CD14-positive monocyte (primary cell): ENCODE measurements around the gene ABO. TPM values are rescaled to one million over a fixed set of nuclear protein-coding genes. Genes with fewer than 3 reads are reported as not detected.
"Not testable (repeated sequence)": the region's sequence is repeated elsewhere in the genome, so short reads cannot be mapped to it uniquely, and the experiment has no call there.

Experiments
- DNase-seq, 3 donors: peaks; one replicate each; pipeline ENCODE4 v3.0.0-alpha.2; 2011 to 2022
- H2AFZ ChIP-seq: 2 replicates; pipeline ENCODE4 v1.6.0; 2012; ENCODE audit warnings: mild to moderate bottlenecking, low read depth, low read length, inconsistent platforms; ENCODE audit not compliant: insufficient read depth, poor library complexity, severe bottlenecking
- H3K27ac ChIP-seq, 2 donors: 1 replicate in 1 of 2; 2 replicates in 1 of 2; pipeline ENCODE4 v1.5.1; 2012 to 2013; ENCODE audit warnings: low read length in 2 of 2, control low read depth in 1 of 2, inconsistent platforms in 1 of 2, low read depth in 1 of 2, mild to moderate bottlenecking in 1 of 2
- H3K27me3 ChIP-seq, 2 donors: one replicate each; pipeline versions ENCODE4 v1.6.0 to v1.6.1; 2011 to 2013; ENCODE audit warnings: low read length in 2 of 2; ENCODE audit not compliant: control insufficient read depth in 2 of 2, insufficient read depth in 2 of 2
- H3K36me3 ChIP-seq, 2 donors: replicated peaks in 1 of 2; 1 replicate in 1 of 2; 2 replicates in 1 of 2; pipeline versions ENCODE4 v1.5.1 to v1.6.1; 2012 to 2013; ENCODE audit warnings: low read length in 2 of 2, control low read depth in 1 of 2, inconsistent platforms in 1 of 2, mild to moderate bottlenecking in 1 of 2; ENCODE audit not compliant: insufficient read depth in 2 of 2, control insufficient read depth in 1 of 2
- H3K4me1 ChIP-seq, 2 donors: 1 replicate in 1 of 2; 2 replicates in 1 of 2; pipeline versions ENCODE4 v1.5.1 to v1.6.1; 2012 to 2013; ENCODE audit warnings: low read length in 2 of 2, control low read depth in 1 of 2, inconsistent platforms in 1 of 2, mild to moderate bottlenecking in 1 of 2, moderate library complexity in 1 of 2; ENCODE audit not compliant: insufficient read depth in 2 of 2, control insufficient read depth in 1 of 2
- H3K4me2 ChIP-seq: replicated peaks from 2 replicates; pipeline ENCODE3; 2012; ENCODE audit warnings: low read length, moderate library complexity, mild to moderate bottlenecking; ENCODE audit not compliant: poor library complexity, severe bottlenecking; ENCODE audit errors: extremely low read depth
- H3K4me3 ChIP-seq, 3 experiments: fragments of 200-600 bp in 1 of 3; sonication (generic) in 1 of 3; replicated peaks in 1 of 3; 1 replicate in 2 of 3; 2 replicates in 1 of 3; pipeline ENCODE4 v1.5.1; 2011 to 2013; ENCODE audit warnings: low read length in 3 of 3, mild to moderate bottlenecking in 3 of 3, control low read depth in 2 of 3, low read depth in 2 of 3, inconsistent platforms in 1 of 3, moderate library complexity in 1 of 3
- H3K79me2 ChIP-seq: 2 replicates; pipeline ENCODE4 v1.6.0; 2012; ENCODE audit warnings: mild to moderate bottlenecking, control low read depth, inconsistent platforms, low read length, moderate library complexity; ENCODE audit not compliant: insufficient read depth
- H3K9ac ChIP-seq: 2 replicates; pipeline ENCODE4 v1.6.0; 2017; ENCODE audit warnings: low read length, mild to moderate bottlenecking; ENCODE audit not compliant: insufficient read depth, poor library complexity, severe bottlenecking
- H3K9me3 ChIP-seq, 2 donors: replicated peaks in 1 of 2; 1 replicate in 1 of 2; 2 replicates in 1 of 2; pipeline versions ENCODE4 v1.5.1 to v1.6.1; 2012 to 2013; ENCODE audit warnings: low read length in 2 of 2, control low read depth in 1 of 2; ENCODE audit not compliant: control insufficient read depth in 1 of 2, insufficient read depth in 1 of 2
- H4K20me1 ChIP-seq: 2 replicates; pipeline ENCODE4 v1.6.0; 2012; ENCODE audit warnings: mild to moderate bottlenecking, low read length, control low read depth, moderate library complexity; ENCODE audit not compliant: insufficient read depth
- H3K27ac Mint-ChIP-seq, 7 donors: one replicate each; pipeline ENCODE4 v1.8.0; 2020; ENCODE audit warnings: mild to moderate bottlenecking in 7 of 7, mixed read lengths in 7 of 7, moderate library complexity in 6 of 7, inconsistent platforms in 2 of 7
- H3K27me3 Mint-ChIP-seq, 3 donors: one replicate each; pipeline ENCODE4 v1.8.0; 2021 to 2022; ENCODE audit warnings: low read depth in 3 of 3, mild to moderate bottlenecking in 3 of 3, mixed read lengths in 3 of 3, moderate library complexity in 3 of 3, inconsistent platforms in 1 of 3
- H3K36me3 Mint-ChIP-seq, 2 donors: one replicate each; pipeline ENCODE4 v1.8.0; 2020; ENCODE audit warnings: mixed read lengths in 2 of 2, inconsistent platforms in 1 of 2, mild to moderate bottlenecking in 1 of 2
- H3K4me1 Mint-ChIP-seq: one replicate; pipeline ENCODE4 v1.8.0; 2020; ENCODE audit warnings: mild to moderate bottlenecking, mixed read lengths
- H3K4me3 Mint-ChIP-seq, 2 donors: one replicate each; pipeline ENCODE4 v1.8.0; 2020; ENCODE audit warnings: mild to moderate bottlenecking in 2 of 2, mixed read lengths in 2 of 2, moderate library complexity in 1 of 2
- H3K9me3 Mint-ChIP-seq, 7 donors: one replicate each; pipeline ENCODE4 v1.8.0; 2020 to 2022; ENCODE audit warnings: mixed read lengths in 7 of 7, mild to moderate bottlenecking in 6 of 7, moderate library complexity in 6 of 7, inconsistent platforms in 2 of 7
- CTCF ChIP-seq: fragments of 200-600 bp; IDR thresholded peaks from one replicate; pipeline ENCODE4 v1.8.0; 2022; ENCODE audit warnings: antibody characterized with exemption, mild to moderate bottlenecking
- WGBS: methylation state at CpG from one replicate; pipeline ENCODE4 v1.1.5; 2013; ENCODE audit warnings: missing lambda C conversion rate; ENCODE audit not compliant: insufficient coverage; 5-methylcytosine and 5-hydroxymethylcytosine counted together
- intact Hi-C, 2 donors: fragments of 100-400 bp; cut with micrococcal nuclease; formaldehyde crosslinking; loops; one replicate each; pipeline versions ENCODE4 v1.15.0 to v1.15.1; 2023
- polyA plus RNA-seq, 3 donors: library from polyadenylated mRNA; depleted of rRNA in 1 of 3; unstranded in 2 of 3; stranded (reverse) in 1 of 3; fragments of 300-500 nt in 2 of 3; fragments of >200 nt in 1 of 3; fragmentation: Illumina TruSeq in 2 of 3; gene quantifications; 1 replicate in 2 of 3; 2 replicates in 1 of 3; pipeline ENCODE4 v1.2.3, GENCODE V29; 2012 to 2021

ABO gene
- polyA plus RNA-seq, 3 donors: 0.50 to 2.1 TPM; not detected in 1

- H3K27me3 Mint-ChIP-seq: peaks cover 5 to 11% (median 8%) of the 10 kb centered on the region in 3 donors
- Histone ChIP-seq H3K79me2 (no peaks in the 10 kb centered on the region), H3K9me3 (no peaks in the 10 kb centered on the region), H3K27ac (no peak overlapping the region), H3K9ac (no peak overlapping the region), H2AFZ (no peak overlapping the region), H4K20me1 (no peaks in the 10 kb centered on the region), H3K4me3 (no peak overlapping the region), H3K36me3 (no peaks in the 10 kb centered on the region), H3K4me2 (no peak overlapping the region), H3K27me3 (peaks cover 0 to 4% of the 10 kb centered on the region in 2 donors), H3K4me1 (peaks cover 5 to 7% of the 10 kb centered on the region in 2 donors)
- no peak for TF ChIP-seq CTCF
- no peak overlapping the region for H3K27ac Mint-ChIP-seq
- no peaks in the 10 kb centered on the region for H3K36me3 Mint-ChIP-seq
- H3K9me3 Mint-ChIP-seq: no peaks in the 10 kb centered on the region
- intact Hi-C loops: loop anchor here in 1 of 2 donors (10.0 kb wide), 1 partner anchor 171 kb away; no protein-coding TSS in a partner anchor
- no peak for DNase-seq
- no peak overlapping the region for H3K4me3 Mint-ChIP-seq
- 89% methylated on average over 26 of the region's 32 CpGs for WGBS
- peaks cover 6% of the 10 kb centered on the region for H3K4me1 Mint-ChIP-seq
Measured at GRCh38 chr9:133233681-133234432, 41.1 kb downstream of the ABO start.

- not testable (repeated sequence) for H3K9ac ChIP-seq, H3K36me3 ChIP-seq, H3K36me3 Mint-ChIP-seq, H3K4me2 ChIP-seq, H3K4me3 ChIP-seq, H3K79me2 ChIP-seq, H3K4me3 Mint-ChIP-seq, H3K9me3 Mint-ChIP-seq, H3K27ac ChIP-seq, H3K4me1 ChIP-seq, H3K27me3 Mint-ChIP-seq, DNase-seq, H2AFZ ChIP-seq, H3K4me1 Mint-ChIP-seq, H3K27ac Mint-ChIP-seq, H4K20me1 ChIP-seq, H3K9me3 ChIP-seq, H3K27me3 ChIP-seq
- intact Hi-C loops: loop anchor here in 1 of 2 donors (10.0 kb wide), 1 partner anchor 173 kb away; no protein-coding TSS in a partner anchor
- WGBS: 97% methylated on average over 14 of the region's 24 CpGs
Measured at GRCh38 chr9:133231934-133232568, 43.0 kb downstream of the ABO start.

- H2AFZ ChIP-seq, H3K27ac Mint-ChIP-seq, H3K9ac ChIP-seq, H3K4me1 ChIP-seq, DNase-seq, H3K9me3 Mint-ChIP-seq, H3K27ac ChIP-seq, H3K4me3 Mint-ChIP-seq, H3K4me3 ChIP-seq, H3K27me3 Mint-ChIP-seq, H3K9me3 ChIP-seq, H3K4me2 ChIP-seq, H3K36me3 Mint-ChIP-seq, H3K4me1 Mint-ChIP-seq, H3K36me3 ChIP-seq, H3K79me2 ChIP-seq, H4K20me1 ChIP-seq, H3K27me3 ChIP-seq: not testable (repeated sequence)
- intact Hi-C loops: loop anchor here in 1 of 2 donors (10.0 kb wide), 1 partner anchor 174 kb away; no protein-coding TSS in a partner anchor
- 97% methylated on average over 5 of the region's 7 CpGs for WGBS
Measured at GRCh38 chr9:133230514-133230913, 44.5 kb downstream of the ABO start.
